ENCODE data around the gene PLA2G4A. TPM values are rescaled to one million over a fixed set of nuclear protein-coding genes. Genes with fewer than 3 reads are reported as not detected.

PLA2G4A gene
- total RNA-seq, 1 donor from 2014 or later: 11.0 TPM

GRCh38 chr1:187027253-187027652, 198.5 kb downstream of the PLA2G4A start:
- DNase-seq (ENCODE audit: low spot score): no peak

- DNase-seq (ENCODE audit: low spot score): no peak
These were observed 203.7 kb downstream of the PLA2G4A start for GRCh38 chr1:187032316-187032981.

GRCh38 chr1:187032982-187033692, 204.4 kb downstream of the PLA2G4A start:
- DNase-seq (ENCODE audit: low spot score): no peak

- DNase-seq (ENCODE audit: low spot score): no peak
These were observed 205.1 kb downstream of the PLA2G4A start for GRCh38 chr1:187033693-187034390.

GRCh38 chr1:187034501-187034900, 205.8 kb downstream of the PLA2G4A start:
- no peak for DNase-seq (ENCODE audit: low spot score)

GRCh38 chr1:187037973-187038553, 209.3 kb downstream of the PLA2G4A start:
- no peak for DNase-seq (ENCODE audit: low spot score)

Other genes with a start within 250 kb of the PLA2G4A start
- gene PTGS2, start 148.5 kb upstream of the PLA2G4A start, total RNA-seq: 10.0 TPM